ENCODE data around the gene CLCN7.
"Not testable (repeated sequence)": the region's sequence is repeated elsewhere in the genome, so short reads cannot be mapped to it uniquely, and the experiment has no call there.

Gene CLCN7

DNA sequence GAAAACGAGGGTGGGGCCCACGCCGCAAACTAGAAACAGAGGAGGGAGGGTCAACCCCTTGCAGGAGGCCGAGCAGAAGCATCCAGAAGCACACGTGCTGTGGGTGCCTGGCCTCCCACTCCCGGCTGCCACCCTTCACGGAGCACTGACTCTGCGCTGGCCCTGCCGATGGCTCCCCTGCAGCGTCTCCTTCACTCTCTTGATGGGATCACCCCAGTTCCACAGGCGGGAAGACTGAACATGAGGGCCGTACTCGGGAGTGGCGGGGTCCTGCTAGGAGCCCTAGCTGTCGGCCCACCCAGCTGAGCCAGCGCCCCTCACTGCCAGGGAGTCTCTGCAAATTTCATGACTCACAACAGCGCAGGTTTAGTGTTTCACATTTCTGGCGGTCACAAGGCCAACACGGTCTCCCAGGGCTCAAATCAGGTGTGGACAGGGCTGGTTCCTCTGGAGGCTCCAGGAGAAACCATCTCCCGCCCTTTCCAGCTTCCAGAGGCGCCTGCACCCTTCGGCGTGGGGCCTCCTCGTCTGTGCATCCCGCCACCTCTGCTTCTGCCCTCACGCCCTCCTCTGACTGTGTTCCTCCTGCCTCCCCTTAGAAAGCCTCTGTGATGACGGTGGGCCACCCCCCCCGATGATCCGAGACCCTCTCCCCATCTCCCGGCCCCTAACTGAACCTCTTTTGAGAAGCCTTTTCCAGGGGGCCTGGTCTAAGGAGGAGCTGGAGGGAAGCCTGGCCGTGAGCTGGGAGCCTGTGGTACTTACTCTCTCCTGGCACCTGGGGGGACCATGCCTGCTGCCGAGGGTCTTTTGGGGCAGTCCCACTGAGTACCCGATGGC is 11.9 kb upstream of the CLCN7 start:
- DNase-seq: no peak

DNA sequence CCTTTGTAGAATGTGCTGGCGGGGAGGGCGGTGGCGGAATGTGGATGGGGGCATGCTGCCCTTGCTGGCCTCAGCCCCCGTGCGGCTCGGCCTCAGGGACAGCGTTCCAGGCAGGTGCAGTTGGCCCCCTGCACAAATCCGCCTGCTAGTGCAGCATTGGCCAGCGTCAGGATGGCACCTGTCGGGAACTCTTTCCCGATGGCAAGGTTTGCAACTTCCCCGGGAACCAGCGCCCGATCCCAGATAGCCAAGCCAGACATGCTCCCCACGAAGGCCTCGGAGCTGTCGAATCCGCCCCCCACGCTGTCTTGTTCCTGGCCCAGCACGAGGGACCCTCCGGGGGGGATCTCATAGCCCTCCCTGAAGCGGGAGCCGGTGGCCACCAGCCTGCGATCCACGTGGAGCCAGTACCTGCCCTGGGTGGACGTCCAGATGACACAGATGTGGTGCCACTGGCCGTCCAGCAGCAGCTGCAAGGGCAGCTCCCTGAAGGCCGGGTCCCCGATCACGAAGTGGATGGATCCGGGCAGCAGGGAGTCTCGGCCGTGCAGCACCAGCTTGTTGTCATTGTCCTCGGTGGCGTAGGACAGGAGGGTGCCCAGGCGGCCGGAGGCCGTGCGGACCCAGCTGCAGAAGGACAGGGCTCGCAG is 11.1 kb upstream of the CLCN7 start:
- DNase-seq: no peak

DNA sequence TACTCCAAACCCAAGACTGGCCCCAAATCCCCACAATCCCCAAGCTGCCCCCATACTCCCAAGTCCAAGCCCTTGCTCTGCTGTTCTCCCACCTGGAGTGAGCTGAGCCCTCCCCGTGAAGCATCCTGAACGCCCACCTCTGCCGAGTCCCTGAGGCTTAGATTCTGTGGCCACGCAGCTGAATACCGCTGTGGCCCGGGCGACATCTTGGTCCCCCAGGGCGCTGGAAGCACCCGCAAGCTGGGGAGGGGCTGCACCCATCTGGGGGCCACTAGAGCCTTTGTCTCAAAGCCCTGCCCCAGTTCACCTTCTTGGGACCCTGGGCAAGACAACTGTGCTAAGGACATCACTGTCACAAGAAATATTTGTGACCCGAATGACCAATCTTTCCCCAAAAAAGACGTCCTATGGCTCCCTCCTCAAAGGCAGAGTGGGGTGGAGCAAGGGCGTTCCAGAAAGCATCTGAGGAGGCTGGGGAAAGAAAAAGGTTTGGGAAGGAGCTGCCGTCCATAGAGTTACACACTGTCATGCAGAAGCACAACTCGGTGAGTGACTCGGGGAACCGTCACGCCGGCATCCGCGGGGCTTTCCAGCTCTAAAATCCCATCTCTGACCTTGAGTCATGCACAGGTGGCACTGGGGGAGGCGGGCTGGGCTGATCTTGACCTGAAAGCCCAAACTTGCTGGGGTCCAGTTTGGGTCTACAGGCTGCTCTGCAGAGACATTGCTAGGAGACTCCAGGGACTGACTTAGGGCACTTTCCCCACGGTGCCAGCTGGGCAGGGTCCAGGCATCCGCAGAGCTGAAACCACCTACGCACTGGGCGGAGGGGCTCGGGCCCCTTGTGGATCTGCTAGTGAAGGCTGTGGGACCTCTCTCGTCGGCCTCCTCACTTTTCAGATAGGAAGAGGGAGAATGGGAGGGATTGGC is 7.3 kb upstream of the CLCN7 start:
- DNase-seq: no peak

DNA sequence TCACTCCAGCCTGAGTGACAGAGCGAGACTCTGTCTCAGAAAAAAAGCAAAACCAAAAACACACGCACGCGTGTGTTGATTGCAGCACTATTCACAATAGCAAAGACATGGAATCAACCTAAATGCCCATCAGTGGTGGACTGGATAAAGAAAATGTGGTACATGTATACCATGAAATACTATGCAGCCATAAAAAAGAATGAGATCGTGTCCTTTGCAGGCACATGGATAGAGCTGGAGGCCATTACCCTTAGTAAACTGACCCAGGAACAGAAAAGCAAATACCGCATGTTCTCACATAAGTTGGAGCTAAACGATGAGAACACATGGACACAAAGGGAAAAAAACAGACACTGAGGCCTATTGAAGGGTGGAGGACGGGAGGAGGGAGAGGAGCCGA is 4.1 kb upstream of the CLCN7 start:
- DNase-seq: not testable (repeated sequence)

DNA sequence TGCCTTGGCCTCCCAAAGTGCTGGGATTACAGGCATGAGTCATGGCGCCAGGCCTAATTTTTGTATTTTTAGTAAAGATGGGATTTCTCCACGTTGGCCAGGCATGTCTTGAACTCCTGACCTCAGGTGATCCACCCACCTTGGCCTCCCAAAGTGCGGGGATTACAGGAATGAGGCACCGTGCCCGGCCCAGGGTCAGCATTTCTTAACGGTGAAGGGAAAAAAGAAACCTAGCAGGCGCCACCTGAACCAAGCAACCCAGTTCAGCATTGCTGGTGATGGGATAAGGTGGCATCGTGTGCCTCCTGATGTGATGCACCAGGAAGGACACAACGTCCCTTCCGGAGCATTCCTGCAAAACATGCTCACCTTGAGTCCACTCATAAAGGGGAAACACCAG is 2.2 kb upstream of the CLCN7 start:
- no peak for DNase-seq

DNA sequence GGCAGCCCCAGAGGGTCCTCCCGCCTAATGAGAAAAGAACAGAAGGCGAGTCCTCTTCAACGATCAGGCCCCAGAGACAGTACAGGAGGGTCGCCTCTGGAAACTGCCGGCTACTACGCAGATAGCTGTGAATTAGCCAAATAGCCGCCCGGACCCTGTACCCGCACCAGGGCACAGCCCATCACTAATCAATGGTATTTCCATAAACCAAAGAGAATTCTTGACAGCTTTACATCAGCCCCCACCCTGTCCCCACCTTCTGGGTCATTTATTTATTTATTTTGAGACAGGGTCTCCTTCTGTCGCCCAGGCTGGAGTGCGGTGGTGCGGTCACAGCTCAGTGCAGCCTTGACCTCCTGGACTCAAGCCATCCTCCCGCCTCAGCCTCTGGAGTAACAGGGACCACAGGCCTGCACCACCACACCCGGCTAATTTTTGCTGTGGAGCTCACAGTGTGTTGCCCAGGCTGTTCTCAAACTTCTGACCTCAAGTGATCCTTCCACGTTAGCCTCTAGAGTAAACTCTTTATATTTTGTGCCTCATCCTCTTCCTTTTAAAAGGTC is 805 bp upstream of the CLCN7 start:
- no peak for DNase-seq

- DNase-seq: no peak
Observed at GRCh38 chr16:1474082-1474795, 589 bp downstream of the CLCN7 start.

GRCh38 chr16:1472974-1473373 is 1.9 kb downstream of the CLCN7 start:
- DNase-seq: no peak

GRCh38 chr16:1471569-1472194 is 3.1 kb downstream of the CLCN7 start:
- DNase-seq: no peak

- DNase-seq: peak in 1 of 2 donors; percentile 41
Observed at GRCh38 chr16:1470481-1471251, 4.2 kb downstream of the CLCN7 start.

- DNase-seq: peak in 1 of 2 donors; percentile 23
Observed at GRCh38 chr16:1469693-1470201, 5.1 kb downstream of the CLCN7 start.

DNA sequence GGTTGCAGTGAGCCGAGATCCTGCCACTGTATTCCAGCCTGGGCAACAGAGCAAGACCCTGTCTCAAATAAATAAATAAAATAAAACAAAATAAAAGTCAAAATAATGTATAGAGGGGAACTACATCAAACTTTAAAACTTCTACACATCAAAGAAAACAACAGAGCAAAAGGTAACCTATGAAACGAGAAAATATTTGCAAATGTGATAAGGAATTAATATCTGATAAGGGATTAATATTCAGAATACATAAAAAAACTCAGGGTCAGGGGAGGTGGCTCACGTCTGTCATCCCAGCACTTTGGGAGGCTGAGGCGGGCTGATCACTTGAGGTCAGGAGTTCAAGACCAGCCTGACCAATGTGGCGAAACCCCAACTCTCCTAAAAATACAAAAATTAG is 5.7 kb downstream of the CLCN7 start:
- DNase-seq: not testable (repeated sequence)

DNA sequence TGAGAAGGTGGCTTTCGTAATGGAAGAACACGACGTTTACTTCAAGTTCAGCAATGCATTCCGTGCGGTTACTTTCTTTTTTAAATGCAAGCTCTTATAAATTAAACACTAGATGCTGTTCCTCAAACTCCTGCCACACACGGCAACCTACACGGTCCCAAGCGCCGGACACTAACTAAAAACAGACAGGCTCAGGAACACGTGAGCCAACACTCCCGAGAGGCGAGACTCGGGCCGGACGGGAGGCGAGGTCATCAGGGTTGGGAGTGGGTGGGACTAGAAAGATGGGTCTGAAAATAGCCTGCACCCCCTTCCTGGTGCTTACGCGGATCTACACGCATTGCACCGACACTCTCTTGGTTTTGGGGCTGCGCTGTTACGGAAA is 6.4 kb downstream of the CLCN7 start:
- DNase-seq: no peak

- DNase-seq: no peak
Observed at GRCh38 chr16:1466968-1467521, 7.8 kb downstream of the CLCN7 start.

- no peak for DNase-seq
Observed at GRCh38 chr16:1466054-1466453, 8.8 kb downstream of the CLCN7 start.

DNA sequence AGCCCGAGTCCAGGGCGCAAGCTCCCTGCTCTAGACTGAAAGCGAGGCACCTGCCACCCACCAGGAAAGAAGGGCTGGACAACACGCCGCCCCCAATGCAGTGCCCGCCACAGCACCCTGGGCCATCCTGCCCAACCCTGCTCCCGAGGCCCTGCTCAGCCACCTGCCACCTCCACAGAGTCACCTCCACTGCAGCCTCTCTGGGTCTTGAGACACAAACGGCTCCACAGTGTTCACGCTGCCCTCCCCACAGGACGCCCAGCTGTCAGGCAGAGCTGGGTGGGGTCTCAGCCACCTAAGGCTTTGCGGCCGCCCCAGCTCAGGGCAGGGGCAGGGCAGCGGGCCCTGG is 9.3 kb downstream of the CLCN7 start:
- no peak for DNase-seq

- DNase-seq: no peak
Observed at GRCh38 chr16:1464894-1465566, 9.8 kb downstream of the CLCN7 start.

DNA sequence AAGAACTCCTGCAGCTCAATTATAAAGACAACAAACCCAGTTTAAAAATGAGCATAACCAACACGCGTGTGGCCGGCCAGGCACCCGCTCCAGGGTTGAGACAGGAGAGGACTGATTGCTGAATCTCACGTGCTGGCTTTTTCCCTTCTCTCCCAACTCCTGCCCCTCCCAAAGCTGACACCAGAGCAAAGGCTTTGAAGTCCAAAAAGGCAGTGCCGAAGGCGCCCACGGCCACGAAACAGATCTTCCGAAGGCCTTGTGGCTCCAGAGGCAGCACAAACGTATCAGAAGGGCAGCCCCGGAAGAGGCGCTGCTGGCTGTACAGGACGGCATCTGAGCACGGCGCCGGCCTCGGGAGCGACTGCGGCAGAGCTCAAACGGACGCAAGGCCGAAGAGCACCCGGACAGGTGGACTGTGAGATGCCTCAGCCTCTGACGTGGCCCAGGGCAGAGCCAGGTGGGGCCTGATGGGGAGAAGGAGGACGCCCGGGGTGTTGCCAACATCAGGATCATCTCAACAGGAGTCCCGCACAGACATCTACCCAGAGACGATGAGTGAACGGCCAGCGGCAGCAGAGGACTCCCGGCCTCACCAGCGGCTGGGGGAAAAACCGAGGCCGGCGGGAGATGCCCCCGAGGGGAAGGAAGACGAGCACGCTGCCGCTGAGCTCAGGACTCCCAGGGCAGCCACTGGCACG is 10.5 kb downstream of the CLCN7 start:
- DNase-seq: no peak

- DNase-seq: no peak
Observed at GRCh38 chr16:1461146-1461545, 13.7 kb downstream of the CLCN7 start.
